GM12875 (cell line): ENCODE data around the gene ELOVL3.
"Not testable (repeated sequence)": the region's sequence is repeated elsewhere in the genome, so short reads cannot be mapped to it uniquely, and the experiment has no call there.

Experiments used
- H3K4me3 ChIP-seq: one replicate; pipeline ENCODE4 v1.5.1; 2011; ENCODE audit warnings: low read depth, low read length, control low read depth
- TF ChIP-seq, protein P1 (sequence below): IDR thresholded peaks from 2 replicates; pipeline ENCODE4 v1.5.1; 2011; ENCODE audit warnings: low read depth, mild to moderate bottlenecking, control low read depth, inconsistent platforms, low read length, moderate library complexity, borderline replicate concordance; ENCODE audit not compliant: insufficient read depth

The ELOVL3 gene

DNA sequence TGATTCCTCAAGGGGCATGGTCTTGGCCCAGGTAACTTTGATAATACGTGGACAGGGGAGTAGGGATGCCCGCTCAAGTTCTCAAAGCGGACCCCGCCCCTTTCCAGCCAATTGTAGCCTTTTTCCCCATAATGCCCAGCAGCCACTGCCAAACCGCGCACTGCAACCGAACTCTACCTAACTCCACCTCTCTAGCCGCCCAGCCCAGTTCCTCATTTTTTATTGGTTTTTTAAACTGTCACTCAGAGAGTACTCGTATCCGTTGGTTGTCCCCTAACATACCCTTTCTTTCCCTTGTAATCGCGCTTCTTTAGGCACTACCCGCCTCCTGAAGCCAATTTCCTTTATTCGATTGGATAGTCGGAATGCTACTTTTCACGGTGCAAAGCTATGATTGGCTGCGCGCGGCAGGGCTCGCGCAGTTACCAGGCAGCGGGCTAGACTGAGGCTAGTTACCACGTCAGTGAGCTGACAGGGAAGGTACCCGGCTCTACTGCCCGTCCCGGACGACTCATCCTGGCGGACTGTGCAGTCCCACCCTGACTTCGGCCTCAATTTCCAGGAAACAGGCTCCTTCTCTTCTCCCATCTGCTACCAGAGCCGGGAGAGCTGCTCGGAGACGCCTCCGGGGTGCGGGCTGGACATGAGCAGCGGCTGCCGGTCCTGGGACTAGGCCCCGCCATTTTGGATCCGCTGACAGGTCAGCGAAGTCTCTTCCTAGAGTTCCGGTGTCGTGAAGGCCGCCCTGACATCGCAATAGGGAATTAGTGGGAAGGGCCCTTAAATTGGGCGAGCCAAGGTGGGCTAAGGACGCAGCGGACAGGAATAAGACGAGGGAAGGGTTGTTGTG is 19.2 kb downstream of the ELOVL3 start, which contains the start of gene GBF1:
GBF1 (plus strand) TSS at position 451 of the 850 bp plus-strand sequence. CDS start 13,407 bp downstream, outside the sequence.
- TF ChIP-seq, protein P1, sequence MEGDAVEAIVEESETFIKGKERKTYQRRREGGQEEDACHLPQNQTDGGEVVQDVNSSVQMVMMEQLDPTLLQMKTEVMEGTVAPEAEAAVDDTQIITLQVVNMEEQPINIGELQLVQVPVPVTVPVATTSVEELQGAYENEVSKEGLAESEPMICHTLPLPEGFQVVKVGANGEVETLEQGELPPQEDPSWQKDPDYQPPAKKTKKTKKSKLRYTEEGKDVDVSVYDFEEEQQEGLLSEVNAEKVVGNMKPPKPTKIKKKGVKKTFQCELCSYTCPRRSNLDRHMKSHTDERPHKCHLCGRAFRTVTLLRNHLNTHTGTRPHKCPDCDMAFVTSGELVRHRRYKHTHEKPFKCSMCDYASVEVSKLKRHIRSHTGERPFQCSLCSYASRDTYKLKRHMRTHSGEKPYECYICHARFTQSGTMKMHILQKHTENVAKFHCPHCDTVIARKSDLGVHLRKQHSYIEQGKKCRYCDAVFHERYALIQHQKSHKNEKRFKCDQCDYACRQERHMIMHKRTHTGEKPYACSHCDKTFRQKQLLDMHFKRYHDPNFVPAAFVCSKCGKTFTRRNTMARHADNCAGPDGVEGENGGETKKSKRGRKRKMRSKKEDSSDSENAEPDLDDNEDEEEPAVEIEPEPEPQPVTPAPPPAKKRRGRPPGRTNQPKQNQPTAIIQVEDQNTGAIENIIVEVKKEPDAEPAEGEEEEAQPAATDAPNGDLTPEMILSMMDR: no peak
- peak within 1 kb of the TSS; percentile 60 for H3K4me3 ChIP-seq

DNA sequence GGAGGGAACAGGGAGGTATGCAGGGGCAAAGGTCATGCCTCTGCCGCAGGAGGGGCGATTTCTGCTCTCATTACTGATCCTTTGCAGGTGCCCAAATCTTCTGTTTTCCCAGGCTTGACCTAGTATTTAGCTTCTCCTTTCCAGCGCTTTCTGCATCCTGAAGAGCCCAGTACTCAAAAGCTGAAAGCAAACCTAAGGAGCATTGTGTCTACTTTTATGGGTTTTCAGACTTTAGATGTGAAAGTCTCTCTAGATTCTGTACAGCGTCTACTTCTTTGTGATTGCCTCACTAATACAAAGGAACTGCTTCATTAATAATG is 19.8 kb downstream of the ELOVL3 start:
- peak overlapping the region; percentile 60 for H3K4me3 ChIP-seq
- TF ChIP-seq, protein P1: no peak

DNA sequence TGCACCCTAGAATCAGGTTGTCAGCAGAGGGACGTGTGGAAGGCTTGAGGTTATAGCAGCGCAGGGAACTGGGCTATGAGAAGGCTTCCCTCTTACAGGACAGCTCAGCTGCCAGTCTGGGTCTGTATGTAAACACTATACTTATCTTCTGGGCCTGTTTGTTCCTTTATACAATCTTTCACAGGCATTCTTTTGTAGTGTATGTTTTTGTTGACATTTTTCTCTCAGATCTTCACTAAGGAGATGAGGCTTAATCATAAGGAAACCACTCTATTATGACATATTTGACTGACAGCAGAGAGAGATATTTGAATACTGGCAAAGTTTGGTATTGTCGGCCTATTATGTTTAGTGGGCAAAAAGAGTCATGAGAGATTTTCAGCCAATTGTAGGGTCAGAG is 20.2 kb downstream of the ELOVL3 start:
- peak overlapping the region; percentile 60 for H3K4me3 ChIP-seq
- TF ChIP-seq, protein P1: no peak

DNA sequence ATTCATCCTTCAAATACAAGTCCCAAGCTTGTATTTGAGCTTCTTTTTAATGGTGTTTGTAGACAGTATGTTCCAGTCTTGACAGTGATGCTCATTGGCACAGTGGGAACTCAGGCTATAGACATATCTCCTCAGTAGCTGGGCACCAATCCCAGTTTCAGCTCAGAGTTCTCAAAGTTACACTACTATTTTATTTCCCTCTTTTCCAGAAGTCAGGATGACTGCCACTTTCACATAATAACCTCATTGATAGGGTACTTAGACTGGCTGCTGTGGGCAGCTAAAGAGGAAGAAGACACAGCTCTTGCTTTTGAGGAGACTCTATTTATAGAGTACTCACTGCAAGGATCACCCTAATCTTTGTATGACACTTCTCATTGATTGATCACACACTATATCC is 21.6 kb downstream of the ELOVL3 start:
- no peak overlapping the region for H3K4me3 ChIP-seq
- TF ChIP-seq, protein P1: no peak

DNA sequence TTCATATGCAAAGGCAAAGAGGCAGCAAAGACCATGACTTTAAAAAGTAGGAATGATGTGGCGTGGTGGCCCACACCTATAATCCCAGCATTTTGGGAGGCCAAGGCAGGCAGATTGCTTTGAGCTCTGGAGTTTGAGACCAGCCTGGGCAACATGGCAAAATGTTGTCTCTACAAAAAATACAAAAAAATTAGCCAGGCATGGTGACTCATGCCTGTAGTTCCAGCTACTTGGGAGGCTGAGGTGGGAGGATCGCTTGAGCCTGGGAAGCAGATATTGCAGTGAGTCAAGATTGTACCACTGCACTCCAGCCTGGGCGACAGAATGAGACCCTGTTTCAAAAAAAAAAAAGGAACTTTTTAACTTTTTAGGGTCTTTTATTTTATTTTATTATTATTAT is 26.4 kb downstream of the ELOVL3 start:
- not testable (repeated sequence) for H3K4me3 ChIP-seq

DNA sequence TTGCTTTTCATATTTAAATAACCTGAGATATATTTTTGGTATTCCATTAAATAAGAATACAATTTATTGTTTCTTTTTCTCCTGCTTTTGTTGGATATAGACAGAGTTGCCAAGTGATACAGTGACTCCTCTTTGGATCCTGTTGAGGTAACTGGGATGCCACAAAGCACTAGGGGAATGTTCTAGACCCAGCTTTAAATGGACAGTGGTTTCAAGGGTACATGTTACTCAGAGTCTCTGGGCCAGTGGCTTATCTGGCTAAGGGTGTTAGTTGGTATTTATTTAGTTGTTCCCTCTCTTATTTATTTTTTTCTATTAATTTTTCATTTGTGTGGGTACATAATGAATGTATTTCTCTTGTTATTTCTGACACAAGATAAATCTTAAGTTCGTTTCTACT is 28.3 kb downstream of the ELOVL3 start:
- H3K4me3 ChIP-seq: no peak overlapping the region
- TF ChIP-seq, protein P1: no peak

DNA sequence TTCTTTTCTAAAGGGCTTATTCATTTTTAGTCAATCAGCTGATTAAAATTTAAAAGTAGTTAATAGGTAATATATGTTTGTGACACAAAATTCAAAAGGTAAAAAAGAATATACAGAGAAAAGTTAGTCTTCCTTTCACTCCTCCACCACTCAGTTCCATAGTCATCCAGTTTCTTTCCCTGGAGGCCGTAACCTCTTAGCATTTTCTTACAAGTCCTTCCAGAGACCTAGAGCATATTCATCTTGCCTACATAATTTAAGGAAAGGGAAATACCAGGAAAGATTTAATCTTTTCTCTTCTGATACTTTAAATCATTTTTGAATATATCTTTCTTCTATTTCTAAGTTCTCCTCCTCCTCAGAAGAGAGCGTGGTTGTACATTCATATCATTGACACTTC is 29.3 kb downstream of the ELOVL3 start:
- TF ChIP-seq, protein P1: no peak
- H3K4me3 ChIP-seq: no peak overlapping the region

DNA sequence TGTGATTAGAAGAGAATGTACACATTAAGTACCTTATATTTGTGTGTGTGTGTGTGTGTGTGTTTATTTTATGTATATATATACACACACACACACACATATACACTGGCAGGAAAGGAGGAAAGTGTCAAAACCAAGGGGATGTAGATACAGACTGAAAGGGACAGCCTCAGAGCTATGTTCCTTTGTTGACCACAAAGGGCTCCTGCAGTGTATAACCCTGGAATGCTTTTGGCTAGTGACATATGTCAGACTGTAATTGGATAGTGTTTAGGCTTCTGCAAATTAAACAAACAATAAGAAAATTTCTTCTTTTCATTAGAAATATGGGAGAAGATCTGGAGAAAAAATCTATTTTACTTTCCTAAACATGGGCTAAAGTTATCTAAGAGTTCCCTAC is 35.1 kb downstream of the ELOVL3 start:
- no peak overlapping the region for H3K4me3 ChIP-seq
- TF ChIP-seq, protein P1: no peak
